GM21526 (cell line): ENCODE results near the gene PYY.
"Not testable (repeated sequence)": the region's sequence is repeated elsewhere in the genome, so short reads cannot be mapped to it uniquely, and the experiment has no call there.

Source experiments
- ATAC-seq: cut with Tn5 transposase; IDR thresholded peaks from one replicate; pipeline ENCODE4 v1.9.1; 2021; ENCODE audit warnings: moderate library complexity; ENCODE audit not compliant: unreplicated experiment, low FRiP score

The PYY gene

GRCh38 chr17:43949781-43950180, 4.0 kb downstream of the PYY start:
- no peak for ATAC-seq

GRCh38 chr17:43946781-43947180, 7.0 kb downstream of the PYY start:
- ATAC-seq, result no peak

GRCh38 chr17:43945074-43945829, 8.5 kb downstream of the PYY start:
- ATAC-seq, result no peak

- no peak for ATAC-seq
These were observed 11.6 kb downstream of the PYY start, which contains the start of gene PPY for GRCh38 chr17:43942051-43942685. PPY (minus strand) TSS chr17:43942476; CDS start chr17:43941654, 822 bp downstream.

DNA sequence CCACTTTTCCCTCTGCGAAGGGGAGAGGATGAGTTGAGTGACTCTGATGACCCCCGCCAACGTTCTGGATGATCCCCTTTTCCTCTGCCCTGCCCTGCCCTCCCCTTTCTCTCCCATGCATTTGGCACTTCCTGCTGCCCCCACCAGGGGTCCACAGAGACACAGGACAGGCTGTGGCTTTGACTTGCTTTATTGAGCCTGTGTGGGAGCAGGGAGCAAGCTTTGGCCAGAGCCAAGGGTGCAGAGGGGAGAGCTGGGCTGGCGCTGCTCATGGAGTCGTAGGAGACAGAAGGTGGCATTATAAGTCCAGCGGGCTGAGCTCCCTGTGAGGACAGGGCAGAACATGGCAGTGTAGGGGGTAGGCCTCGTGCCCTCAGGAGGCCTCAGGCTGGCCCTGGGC, 13.1 kb downstream of the PYY start:
- ATAC-seq, result no peak

DNA sequence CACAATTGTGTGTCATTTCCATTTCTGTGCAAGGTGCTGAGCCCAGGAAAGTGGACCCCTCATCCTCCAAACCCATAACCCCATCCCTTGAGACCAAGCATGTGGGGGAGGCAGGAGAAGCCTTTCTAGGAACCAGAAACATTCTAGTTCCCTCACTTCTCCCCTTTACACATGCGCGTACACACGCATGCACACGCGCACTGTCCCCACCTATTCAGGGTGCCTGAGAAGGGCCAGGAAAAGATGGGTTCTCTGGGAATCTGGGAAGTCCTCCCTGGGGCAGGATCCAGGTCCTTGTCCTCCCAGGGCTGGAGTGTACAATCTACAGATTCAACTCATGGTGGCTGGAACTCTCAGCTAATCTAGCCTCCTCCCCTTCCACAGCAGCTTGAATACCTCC, 13.9 kb downstream of the PYY start:
- ATAC-seq, result no peak

DNA sequence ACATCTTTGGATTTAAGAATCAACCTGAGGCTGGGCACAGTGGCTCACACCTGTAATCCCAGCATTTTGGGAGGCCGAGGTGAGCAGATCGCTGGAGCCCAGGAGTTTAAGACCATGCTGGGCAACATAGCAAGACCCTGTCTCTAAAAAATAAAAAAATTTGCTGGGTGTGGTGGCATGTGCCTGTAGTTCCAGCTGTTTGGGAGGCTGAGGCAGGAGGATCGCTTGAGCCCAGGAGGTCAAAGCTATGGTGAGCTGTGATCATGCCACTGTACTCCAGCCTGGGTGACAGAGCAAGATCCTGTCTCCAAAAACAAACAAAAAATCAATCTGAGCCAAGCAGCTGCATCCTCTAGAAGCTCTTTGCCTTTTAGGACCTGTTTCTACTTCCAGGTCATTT, 14.3 kb downstream of the PYY start:
- ATAC-seq, result not testable (repeated sequence)

- no peak for ATAC-seq
These were observed 14.9 kb downstream of the PYY start for GRCh38 chr17:43938838-43939182.

- no peak for ATAC-seq
These were observed 17.3 kb downstream of the PYY start for GRCh38 chr17:43936434-43936833.

- no peak for ATAC-seq
These were observed 17.8 kb downstream of the PYY start for GRCh38 chr17:43935926-43936261.

- ATAC-seq, result no peak
These were observed 18.4 kb downstream of the PYY start for GRCh38 chr17:43935204-43935925.

DNA sequence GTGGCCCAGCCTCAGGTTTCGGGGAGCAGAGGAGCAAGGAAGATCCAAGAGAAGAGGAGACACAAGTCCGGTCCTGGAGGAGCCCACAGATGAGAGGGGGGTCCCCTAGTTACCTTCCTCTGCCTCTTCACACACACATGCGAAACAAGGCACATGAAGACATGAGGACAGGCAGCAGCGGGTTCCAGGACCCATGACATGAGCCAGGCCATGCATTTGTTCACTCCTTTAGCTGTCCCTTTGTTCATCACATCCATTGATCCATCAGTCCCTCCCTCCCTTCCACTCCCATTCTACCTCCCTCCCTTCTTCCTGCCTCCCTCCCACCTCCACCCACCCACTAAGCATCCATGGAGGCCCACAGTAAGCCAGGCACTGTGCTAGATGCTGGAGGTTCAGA, 20.8 kb downstream of the PYY start:
- no peak for ATAC-seq

DNA sequence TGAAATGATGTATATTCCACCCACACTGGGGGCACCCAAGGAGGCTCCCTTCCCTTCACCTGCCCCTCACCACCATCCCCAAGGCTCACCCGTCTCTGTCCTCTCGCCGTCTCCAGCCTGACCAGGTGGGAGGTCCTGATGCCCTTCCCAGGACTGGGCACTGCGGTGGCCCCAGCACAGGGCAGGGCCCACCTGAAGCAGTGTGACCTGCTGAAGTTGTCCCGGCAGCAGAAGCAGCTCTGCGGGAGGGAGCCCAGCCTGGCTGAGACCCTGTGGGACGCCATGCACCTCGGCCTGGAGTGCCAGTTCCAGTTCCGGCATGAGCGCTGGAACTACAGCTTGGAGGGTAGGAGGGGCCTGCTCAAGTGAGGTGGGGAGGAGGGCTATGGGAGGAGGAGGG, 21.4 kb downstream of the PYY start:
- ATAC-seq, result no peak

- no peak for ATAC-seq
These were observed 22.6 kb downstream of the PYY start for GRCh38 chr17:43931062-43931571.

GRCh38 chr17:43928609-43929008, 25.1 kb downstream of the PYY start:
- ATAC-seq, result no peak

DNA sequence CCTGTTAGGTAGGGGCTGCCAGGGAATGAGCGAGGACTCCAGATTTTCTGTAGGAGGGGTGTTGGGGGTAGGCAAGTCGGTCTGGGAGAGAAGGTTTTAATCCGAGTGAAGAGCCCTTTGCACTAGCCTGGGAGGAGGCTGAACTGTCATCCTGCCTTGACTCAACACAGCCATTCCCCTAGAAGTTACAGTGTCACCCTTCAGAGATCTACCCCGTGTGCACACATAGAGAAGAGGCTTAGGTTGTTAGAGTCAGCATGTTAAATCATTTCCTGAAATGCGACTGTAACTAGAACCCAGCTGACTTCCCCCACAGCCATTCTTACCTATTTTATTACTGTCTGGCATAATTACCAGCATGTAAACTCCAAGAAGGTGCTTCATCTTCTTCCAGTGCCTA, 25.8 kb downstream of the PYY start:
- not testable (repeated sequence) for ATAC-seq

DNA sequence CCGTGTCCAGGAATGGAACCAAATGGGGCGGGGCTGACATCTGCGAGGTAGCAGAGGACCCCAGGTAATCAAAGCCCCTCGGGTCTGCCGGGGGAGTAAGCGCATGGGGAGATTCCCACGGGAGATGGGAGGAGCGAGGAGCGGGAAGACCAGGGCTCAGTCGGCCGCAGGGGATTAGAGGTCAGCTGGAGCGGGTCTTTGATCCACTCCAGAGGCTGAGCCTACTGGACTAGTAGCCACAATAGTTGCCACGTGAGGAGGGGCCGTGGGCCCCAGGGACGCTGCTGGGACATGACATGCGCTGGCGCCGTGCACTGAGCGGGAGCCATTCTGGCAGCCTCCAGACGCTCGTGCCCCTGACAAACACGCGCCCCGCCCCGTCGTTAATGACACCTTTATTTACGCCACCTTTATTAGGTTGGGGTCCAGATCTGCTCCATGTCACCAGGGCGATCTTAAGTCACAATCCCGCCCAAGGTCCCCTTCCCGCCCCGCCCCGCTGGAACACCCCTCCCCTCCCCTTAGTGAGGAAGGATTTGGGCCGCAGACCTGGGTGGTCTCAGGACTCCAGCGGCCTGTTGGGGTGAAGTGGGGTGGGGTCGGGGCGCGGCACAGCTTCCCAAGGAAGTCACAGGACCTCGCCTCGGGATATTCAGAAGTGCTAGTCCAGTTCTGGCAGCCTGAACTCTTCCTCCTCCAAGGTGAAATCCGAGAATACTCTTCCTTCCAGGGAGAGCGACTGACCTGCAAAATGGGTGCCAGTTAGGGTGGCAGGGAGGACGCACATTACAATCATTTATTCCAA, 26.5 kb downstream of the PYY start:
- ATAC-seq, result no peak

- no peak for ATAC-seq
These were observed 29.2 kb downstream of the PYY start for GRCh38 chr17:43924558-43924957.

DNA sequence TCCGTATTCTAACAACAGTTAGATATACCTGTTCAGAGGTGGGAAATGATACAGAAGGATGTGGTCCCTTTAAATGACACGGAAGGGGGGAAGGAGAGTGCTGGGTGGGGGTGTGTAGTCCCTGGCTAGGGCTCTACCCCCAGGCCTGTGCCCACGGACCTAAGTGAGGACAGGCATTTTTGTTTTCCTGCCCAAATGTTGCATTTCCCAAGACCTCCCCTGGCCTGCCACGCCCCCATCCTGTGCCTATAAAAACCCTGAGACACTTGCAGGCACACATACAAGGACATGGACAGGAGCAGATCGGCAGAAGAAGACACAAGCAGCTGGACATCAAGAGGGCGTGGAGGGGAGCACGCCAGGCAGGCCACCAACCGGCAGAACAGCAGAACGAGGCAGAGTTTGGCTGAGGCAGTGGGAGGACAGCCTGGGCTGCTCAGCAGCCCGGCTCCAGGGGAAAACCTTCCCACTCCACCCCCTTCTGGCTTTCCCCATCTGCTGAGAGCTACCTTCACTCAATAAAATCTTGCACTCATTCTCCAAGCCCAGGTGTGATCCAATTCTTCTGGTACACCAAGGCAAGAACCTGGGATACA, 33.1 kb downstream of the PYY start:
- ATAC-seq, result no peak

- ATAC-seq, result no peak
These were observed 35.7 kb downstream of the PYY start for GRCh38 chr17:43918026-43918389.
